ENCODE data around the gene IQCK.

Gene IQCK

GRCh38 chr16:19808061-19808641 lies 90.1 kb downstream of the IQCK start:
- no peak for DNase-seq

DNA sequence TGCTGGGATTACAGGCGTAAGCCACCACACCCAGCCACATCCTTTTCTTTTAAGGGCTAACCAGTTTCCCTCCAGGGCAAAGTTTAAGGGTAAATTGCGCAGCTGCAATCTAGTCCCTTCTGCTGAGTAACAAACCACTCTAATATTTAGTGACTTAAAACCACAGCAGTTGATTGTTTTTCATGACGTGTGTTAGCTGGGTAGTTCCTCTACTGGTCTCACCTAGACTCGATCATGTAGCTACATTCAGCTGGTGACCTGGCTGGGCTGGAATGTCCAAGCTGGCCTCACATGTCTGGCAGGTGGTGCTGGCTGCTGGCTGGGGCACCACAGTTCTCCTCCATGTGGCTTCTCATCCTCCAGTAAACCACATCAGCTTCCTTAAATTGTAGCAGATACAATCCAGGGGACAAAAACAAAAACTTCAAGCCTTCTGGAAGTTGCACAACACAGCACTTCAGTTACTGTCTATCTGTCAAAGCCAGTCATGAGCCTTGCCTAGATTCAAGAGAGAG lies 91.1 kb downstream of the IQCK start:
- no peak for DNase-seq

DNA sequence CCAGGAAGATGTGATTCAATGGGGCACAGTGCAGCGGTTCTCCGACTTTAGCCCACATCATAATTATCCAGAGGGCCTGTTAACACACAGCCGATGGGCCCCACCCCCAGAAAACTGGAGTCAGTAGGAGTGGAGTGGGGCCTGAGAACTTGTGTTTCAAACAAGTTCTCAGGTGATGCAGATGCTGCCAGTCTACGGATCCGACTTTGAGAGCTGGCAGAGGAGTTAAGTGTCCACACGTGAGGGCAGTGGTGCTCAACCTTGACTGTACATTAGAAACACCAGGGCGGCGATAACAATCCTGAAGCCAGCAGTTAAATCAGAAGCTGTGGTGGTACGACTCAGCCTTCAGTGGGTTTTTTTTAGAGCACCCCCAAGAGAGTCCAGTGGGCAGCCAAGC lies 91.6 kb downstream of the IQCK start:
- DNase-seq = no peak

DNA sequence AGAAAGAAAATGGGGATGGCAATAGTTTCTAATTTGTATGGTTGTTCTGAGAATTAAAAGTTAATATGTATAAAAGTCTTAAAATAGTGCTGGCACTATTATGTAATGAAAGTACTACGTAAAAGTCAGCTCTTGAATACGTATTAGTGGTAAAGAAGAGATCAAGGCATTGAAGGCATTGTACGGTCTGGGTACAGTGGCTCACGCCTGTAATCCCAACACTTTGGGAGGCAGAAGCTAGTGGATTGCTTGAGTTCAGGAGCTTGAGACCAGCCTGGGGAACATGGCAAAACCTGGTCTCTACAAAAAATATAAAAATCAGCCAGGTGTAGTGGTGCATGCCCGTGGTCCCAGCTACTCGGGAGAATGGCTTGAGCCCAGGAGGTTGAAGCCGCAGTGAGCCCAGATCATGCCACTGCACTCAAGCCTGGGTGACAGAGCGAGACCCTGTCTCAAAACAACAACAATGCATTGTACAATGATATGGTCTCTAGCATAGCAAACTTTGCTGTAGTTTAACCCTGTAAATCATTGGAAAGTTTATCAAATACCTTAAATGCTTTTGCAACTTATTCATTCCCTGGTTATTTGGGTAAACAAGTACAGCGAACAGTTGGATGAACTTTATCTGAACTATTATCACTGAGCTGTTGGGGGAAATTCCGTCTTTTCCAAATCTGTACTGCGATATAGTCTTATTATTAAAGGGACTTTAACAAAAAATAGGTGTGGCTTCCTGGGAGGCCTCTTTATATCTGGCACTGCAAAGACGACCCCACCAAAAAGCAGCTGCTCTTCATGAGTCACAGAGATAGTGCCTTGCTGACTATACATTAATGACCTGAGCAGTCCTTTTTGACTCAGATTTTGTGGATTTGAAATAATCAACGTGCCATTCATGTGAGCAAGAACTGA lies 93.0 kb downstream of the IQCK start:
- DNase-seq = no peak

DNA sequence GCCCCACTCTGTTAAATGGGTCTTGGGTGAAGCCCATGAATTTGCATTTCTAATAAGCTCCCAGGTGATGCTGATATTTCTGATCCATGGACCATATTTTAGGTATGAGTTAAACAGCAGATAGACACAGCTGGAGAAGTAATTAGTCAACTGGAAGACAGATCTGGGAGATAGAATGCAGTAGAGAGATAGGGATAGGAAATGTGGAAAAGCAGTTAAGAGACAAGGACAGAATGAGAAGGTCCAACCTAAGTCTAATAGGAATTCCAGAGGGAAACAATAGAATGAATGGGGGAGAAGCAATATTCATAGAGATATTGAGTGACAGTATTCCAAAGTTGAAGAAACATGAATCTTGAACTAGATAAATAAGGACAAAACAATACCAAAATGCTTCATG lies 94.9 kb downstream of the IQCK start:
- DNase-seq = no peak

GRCh38 chr16:19815418-19815817 lies 97.3 kb downstream of the IQCK start:
- DNase-seq = no peak

DNA sequence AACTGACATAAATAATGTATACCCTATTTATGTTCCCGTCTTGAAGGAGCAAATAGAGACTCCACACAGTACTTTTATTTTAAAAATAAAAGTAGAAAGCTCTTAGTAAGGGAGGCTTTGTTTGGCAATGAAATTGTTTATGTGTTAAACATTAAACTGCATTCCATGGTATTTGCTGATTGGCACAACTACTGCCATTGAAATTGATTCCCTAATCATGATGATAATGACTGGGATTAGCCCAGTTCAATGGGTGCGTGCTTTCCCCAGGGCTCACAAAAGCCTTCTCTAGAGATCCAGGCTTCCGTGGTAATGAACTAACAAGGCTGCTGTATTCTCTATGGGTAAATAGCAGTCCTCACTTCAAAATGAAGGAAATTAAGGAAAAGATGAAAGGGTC lies 99.1 kb downstream of the IQCK start:
- no peak for DNase-seq

DNA sequence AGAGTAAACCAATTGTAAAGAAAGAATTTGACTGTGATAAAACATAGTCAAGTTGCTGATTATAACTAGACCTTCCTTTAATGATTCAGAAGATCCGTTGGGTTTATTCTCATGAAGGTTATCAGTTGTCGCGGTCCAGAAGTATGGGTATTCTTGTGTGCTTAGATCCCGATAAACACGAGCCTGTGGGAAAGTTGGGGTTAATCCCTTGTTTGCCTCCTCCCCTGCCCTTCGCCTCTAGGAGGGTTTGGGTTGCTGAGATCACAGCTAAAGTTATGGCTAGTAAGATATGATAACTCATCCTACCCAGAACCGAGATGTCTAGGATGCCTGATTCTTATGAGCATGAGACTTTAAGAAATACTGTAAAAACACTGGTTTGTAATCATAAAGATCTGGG lies 99.8 kb downstream of the IQCK start:
- no peak for DNase-seq

DNA sequence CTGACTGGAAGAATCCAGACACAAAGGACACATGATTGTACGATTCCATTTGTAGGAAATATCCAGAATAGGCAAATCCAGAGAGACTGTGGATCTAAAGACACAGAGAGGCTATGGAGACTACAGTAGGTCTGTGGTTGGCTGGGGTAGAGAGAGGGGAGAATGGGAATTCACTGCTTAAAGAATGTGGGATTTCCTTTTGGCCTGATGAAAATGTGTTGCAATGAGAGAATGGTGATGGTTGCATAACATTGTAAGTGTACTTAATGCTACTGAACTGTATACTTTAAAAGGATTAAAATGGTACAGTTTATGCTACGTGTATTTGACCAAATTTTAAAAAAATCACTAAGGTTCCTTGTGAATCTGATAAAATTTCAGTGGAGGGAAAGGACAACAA lies 104.5 kb downstream of the IQCK start:
- DNase-seq = no peak

DNA sequence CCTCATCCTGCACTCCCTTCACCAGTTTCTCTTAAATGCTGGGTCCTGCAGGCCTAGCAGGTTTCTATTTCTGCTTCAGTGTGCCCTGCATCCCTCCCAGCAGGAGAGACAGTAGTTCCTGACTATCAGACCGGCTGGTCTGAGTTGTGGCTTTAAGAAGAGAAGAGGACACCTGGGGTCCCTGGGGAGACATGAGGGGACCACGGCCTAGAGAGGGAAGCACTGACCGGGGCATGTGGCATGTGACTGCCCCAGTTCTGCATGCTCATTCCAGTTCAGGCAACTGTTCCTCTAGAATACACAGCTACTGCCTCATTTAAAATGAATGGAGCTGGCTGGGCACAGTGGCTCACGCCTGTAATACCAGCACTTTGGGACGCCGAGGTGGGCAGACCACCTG lies 105.3 kb downstream of the IQCK start:
- no peak for DNase-seq

DNA sequence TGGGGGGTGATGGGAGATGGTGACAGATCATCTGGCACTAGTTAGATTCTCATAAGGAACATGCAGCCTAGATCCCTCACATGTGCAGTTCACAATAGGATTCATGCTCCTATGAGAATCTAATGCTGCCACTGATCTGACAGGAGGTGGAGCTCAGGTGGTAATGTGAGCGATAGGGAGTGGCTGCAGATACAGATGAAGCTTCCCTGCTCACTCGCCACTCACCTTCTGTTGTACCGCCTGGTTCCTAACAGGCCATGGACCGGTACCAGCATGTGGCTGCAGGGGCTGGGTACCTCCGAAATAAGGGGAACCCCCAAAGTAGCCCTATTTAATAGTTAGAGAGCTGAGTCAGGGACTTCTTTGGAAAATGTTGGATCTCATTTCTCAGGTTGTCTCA lies 106.1 kb downstream of the IQCK start:
- DNase-seq = no peak

GRCh38 chr16:19829844-19830692 lies 112.0 kb downstream of the IQCK start:
- no peak for DNase-seq

- DNase-seq = no peak
Observed at GRCh38 chr16:19830902-19831560, 113.0 kb downstream of the IQCK start.

GRCh38 chr16:19831678-19832077 lies 113.6 kb downstream of the IQCK start:
- no peak for DNase-seq

DNA sequence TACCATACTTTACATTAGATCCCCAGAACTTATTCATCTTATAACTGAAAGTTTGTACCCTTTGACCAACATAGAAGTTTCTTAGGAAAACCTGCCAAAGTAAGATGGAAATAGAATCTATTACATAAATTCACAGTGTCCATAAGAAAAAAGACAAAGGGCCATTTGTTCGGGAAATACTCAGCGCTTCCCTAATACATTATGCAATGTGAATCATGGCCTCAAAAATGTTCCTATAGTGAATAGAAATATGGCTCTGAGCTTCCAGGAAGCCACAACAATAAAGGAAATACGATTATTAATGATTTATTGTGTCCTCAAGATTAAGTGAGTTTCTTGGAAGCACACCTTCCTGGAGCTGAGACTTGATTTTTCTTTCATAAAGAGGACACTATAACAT lies 115.1 kb downstream of the IQCK start:
- no peak for DNase-seq

GRCh38 chr16:19833581-19833980 lies 115.5 kb downstream of the IQCK start:
- no peak for DNase-seq

DNA sequence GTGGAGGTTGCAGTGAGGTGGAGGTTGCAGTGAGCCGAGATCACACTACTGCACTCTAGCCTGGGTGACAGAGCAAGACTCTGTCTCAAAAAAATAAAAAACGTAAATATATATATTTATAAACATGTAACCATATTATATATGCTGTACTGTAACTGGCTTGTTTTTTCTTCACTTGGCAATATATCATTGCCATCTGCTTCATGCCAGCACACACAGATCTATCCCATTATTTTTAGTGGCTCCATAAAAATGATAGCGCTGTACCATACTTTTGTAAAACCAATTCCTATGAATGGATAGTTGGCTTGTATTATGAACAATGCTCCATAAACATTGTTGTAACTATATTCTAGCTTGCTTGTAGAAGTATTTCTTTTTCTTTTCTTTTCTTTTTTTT lies 117.1 kb downstream of the IQCK start:
- DNase-seq = no peak

GRCh38 chr16:19835968-19836421 lies 117.9 kb downstream of the IQCK start:
- no peak for DNase-seq

DNA sequence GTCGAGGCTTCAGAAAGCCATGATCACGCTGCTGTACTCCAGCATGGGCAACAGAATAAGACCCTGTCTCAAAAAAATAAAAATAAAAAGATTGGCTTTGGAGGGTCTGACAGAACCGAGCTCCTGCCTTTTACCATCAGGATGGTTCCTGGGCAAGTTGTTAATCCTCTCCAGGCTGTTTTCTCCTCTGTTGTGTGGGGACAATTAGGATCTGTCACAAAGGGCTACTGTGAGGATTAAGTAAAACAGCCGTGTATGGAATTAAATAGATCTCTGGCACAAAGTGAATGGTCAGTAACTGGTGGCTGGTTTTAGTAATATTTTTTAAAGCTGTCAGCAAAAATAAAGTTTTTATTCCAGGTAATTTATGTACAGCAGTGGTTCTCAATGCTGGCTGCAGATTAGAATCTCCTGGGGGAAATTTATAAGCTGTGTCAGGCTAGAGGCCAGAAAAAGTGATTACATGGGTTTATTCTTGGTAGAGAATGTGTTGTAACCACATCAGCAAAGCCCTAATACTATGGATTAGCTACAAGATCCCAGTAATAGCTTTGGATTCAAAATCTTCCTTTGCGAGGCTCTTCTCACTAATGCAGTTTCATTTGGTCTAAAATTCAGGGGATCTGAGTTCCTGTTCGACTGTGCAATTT lies 119.4 kb downstream of the IQCK start:
- no peak for DNase-seq

DNA sequence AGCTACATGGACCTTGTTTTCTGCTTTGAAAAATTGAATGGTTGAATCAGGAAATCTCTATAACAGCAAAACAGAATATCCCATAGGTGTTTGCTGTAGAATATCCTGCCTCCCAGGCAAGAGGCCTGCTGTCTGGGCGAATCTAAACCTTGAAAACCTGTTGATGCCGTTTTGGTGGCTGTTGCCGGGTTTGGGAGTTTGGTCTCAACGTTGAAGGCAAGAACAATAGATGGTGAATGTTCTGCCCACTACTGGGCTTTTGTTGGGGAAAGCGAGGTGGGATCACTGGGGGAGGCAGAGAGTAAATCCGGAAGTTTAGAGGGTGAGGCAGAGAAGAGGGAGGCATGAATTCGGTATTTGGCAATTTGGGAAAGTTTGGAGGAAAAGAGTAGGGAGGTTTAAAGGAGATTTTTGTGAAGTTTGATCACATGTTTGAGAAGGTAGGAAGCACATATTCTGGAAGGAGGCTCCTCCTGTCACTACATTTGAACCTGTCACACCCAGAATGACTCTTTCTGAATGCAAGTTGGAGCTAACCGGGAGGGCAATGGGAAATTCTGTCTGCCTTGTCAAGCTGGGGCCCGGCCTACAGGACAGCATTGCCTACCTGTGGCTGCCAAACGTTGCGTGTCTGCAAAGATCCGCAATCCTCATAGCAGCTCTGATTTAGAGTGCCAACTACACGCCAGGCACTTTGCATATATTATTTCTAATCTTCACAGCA lies 120.1 kb downstream of the IQCK start:
- DNase-seq = no peak

GRCh38 chr16:19840524-19841110 lies 122.5 kb downstream of the IQCK start:
- no peak for DNase-seq
